Esophagus muscularis mucosa (tissue), 4 donors: ENCODE measurements around the gene PTPRN2. TPM values are rescaled to one million over a fixed set of nuclear protein-coding genes. Genes with fewer than 3 reads are reported as not detected.
"Not testable (repeated sequence)": the region's sequence is repeated elsewhere in the genome, so short reads cannot be mapped to it uniquely, and the experiment has no call there.

Source experiments
- DNase-seq: peaks from one replicate; pipeline ENCODE4 v3.0.0-alpha.2; 2017; ENCODE audit errors: extremely low spot score
- H3K27ac ChIP-seq, 4 donors: fragments of 200-600 bp; sonication (generic); replicated peaks in 1 of 4; 1 replicate in 3 of 4; 2 replicates in 1 of 4; pipeline ENCODE4 v1.5.1; 2016 to 2019; ENCODE audit warnings: mild to moderate bottlenecking in 1 of 4
- H3K27me3 ChIP-seq, 4 donors: fragments of 200-600 bp; sonication (generic); one replicate each; pipeline versions ENCODE4 v1.5.1 to v1.6.0; 2016 to 2019
- H3K36me3 ChIP-seq, 4 donors: fragments of 200-600 bp; sonication (generic); one replicate each; pipeline ENCODE4 v1.5.1; 2016 to 2019
- H3K4me1 ChIP-seq, 4 donors: fragments of 200-600 bp; sonication (generic); one replicate each; pipeline ENCODE4 v1.5.1; 2016 to 2019
- H3K4me3 ChIP-seq, 4 donors: fragments of 200-600 bp; sonication (generic); 1 replicate in 2 of 4; 2 replicates in 2 of 4; pipeline ENCODE4 v1.5.1; 2016 to 2019; ENCODE audit warnings: mild to moderate bottlenecking in 4 of 4, moderate library complexity in 1 of 4
- H3K9me3 ChIP-seq, 4 donors: fragments of 200-600 bp; sonication (generic); 1 replicate in 3 of 4; 2 replicates in 1 of 4; pipeline ENCODE4 v1.5.1; 2016 to 2019
- EP300 ChIP-seq: sonication (generic); formaldehyde crosslinking; IDR thresholded peaks from one replicate; pipeline ENCODE4 v1.6.1; 2017; ENCODE audit warnings: antibody characterized with exemption
- POLR2A ChIP-seq: fragments of 450-650 bp; IDR thresholded peaks from one replicate; pipeline ENCODE4 v1.6.1; 2017; ENCODE audit warnings: antibody characterized with exemption, moderate library complexity, mild to moderate bottlenecking, low read depth
- POLR2AphosphoS5 ChIP-seq, 2 donors: sonication (generic); formaldehyde crosslinking; IDR thresholded peaks; one replicate each; pipeline ENCODE4 v1.6.1; 2017; ENCODE audit warnings: antibody characterized with exemption in 2 of 2
- WGBS: methylation state at CpG from one replicate; pipeline ENCODE4 v1.1.5; 2018; 5-methylcytosine and 5-hydroxymethylcytosine counted together
- intact Hi-C: fragments of 100-400 bp; cut with DNase I; formaldehyde crosslinking; loops from one replicate; pipeline ENCODE4 v1.15.1; 2023
- total RNA-seq, 4 donors: library from RNA; depleted of rRNA; stranded (reverse); fragments of >200 nt; gene quantifications; one replicate each; pipeline versions ENCODE4 v1.1.0 to v1.2.1, GENCODE V29; 2016
- TF ChIP-seq, protein P1 (sequence below), 3 experiments: fragments of 200-600 bp in 2 of 3; fragments of 450-650 bp in 1 of 3; sonication (generic) in 2 of 3; IDR thresholded peaks; one replicate each; pipeline ENCODE4 v1.5.1; 2017 to 2019; ENCODE audit warnings: antibody characterized with exemption in 3 of 3, mild to moderate bottlenecking in 2 of 3, moderate library complexity in 1 of 3

PTPRN2 gene
- total RNA-seq, 4 donors from 2014 or later: 2.1 to 3.1 (median 3.1) TPM

DNA sequence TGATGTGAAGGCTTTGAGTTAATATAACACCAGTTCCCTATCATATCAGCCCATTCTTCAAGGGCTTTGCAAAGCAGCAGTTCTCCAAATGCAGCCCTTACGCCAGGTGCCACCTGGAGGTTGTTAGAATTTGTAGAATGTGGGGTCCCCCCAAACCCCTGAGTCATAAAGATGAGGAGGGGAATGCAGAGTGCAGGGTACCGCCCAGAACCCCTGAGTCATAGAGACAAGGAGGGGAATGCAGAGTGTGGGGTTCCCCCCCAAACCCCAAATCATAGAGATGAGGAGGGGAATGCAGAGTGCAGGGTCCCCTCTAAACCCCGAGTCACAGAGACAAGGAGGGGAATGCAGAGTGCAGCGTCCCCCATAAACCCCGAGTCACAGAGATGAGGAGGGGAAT, 605.8 kb downstream of the PTPRN2 start:
- TF ChIP-seq POLR2AphosphoS5 (IDR thresholded peaks at IDR 0.05) (no peak), POLR2A (no peak), EP300 (no peak)
- TF ChIP-seq, protein P1, sequence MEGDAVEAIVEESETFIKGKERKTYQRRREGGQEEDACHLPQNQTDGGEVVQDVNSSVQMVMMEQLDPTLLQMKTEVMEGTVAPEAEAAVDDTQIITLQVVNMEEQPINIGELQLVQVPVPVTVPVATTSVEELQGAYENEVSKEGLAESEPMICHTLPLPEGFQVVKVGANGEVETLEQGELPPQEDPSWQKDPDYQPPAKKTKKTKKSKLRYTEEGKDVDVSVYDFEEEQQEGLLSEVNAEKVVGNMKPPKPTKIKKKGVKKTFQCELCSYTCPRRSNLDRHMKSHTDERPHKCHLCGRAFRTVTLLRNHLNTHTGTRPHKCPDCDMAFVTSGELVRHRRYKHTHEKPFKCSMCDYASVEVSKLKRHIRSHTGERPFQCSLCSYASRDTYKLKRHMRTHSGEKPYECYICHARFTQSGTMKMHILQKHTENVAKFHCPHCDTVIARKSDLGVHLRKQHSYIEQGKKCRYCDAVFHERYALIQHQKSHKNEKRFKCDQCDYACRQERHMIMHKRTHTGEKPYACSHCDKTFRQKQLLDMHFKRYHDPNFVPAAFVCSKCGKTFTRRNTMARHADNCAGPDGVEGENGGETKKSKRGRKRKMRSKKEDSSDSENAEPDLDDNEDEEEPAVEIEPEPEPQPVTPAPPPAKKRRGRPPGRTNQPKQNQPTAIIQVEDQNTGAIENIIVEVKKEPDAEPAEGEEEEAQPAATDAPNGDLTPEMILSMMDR (IDR thresholded peaks at IDR 0.05): no peak
- no peaks in the 10 kb centered on the region for H3K9me3 ChIP-seq
- no peak overlapping the region for H3K4me3 ChIP-seq
- H3K36me3 ChIP-seq: no peaks in the 10 kb centered on the region
- no peaks in the 10 kb centered on the region for H3K4me1 ChIP-seq
- H3K27me3 ChIP-seq: peaks cover 0 to 31% (median 0%) of the 10 kb centered on the region in 4 donors
- WGBS: 74% methylated on average over 5 of the region's 5 CpGs
- no peak for DNase-seq
- H3K27ac ChIP-seq: no peak overlapping the region
- intact Hi-C loops: no loop called here

DNA sequence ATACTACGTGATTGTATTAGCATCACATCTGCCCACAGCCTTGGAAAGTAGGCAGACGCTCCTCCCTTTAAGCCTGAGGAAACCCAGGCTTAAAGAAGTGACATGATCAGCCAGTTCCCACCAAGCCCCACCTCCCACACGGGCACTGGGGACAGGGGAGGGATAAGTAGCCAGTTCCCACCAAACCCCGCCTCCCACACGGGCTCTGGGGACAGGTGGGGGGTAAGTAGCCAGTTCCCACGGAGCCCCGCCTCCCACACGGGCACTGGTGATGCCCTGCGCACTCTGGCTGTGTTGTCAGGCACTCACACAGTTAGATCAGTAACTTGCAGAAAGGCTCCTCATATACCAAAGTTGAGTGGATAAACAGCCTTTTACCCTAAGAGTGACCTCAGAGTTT, 606.8 kb downstream of the PTPRN2 start:
- no peak for DNase-seq
- 70% methylated on average over 9 of the region's 9 CpGs for WGBS
- H3K4me1 ChIP-seq: no peaks in the 10 kb centered on the region
- H3K27ac ChIP-seq: no peak overlapping the region
- H3K9me3 ChIP-seq: peaks cover 0 to 3% (median 0%) of the 10 kb centered on the region in 4 donors
- intact Hi-C loops: no loop called here
- no peak for TF ChIP-seq POLR2AphosphoS5 (IDR thresholded peaks at IDR 0.05)
- TF ChIP-seq EP300: no peak
- no peak for TF ChIP-seq POLR2A
- TF ChIP-seq, protein P1 (IDR thresholded peaks at IDR 0.05): no peak
- peaks cover 0 to 28% (median 0%) of the 10 kb centered on the region in 4 donors for H3K27me3 ChIP-seq
- no peaks in the 10 kb centered on the region for H3K36me3 ChIP-seq
- no peak overlapping the region for H3K4me3 ChIP-seq

DNA sequence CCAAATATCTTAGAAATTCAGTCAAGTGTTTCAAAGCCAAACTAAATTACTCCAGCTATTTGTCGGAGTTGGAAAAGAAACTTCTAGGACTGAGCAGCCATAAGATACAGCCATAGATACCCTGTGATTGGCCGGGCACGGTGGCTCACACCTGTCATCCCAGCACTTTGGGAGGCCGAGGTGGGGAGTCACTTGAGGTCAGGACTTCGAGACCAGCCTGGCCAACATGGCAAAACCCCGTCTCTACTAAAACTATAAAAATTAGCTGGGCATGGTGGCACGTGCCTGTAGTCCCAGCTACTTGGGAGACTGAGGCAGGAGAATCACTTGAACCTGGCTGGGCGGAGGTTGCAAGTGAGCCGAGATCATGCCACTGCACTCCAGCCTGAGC, 607.3 kb downstream of the PTPRN2 start:
- H3K4me1 ChIP-seq, H3K4me3 ChIP-seq, H3K27ac ChIP-seq, intact Hi-C loops, H3K9me3 ChIP-seq, H3K36me3 ChIP-seq, DNase-seq: not testable (repeated sequence)
- WGBS: 82% methylated on average over 9 of the region's 9 CpGs
- H3K27me3 ChIP-seq: peaks cover 0 to 28% (median 0%) of the 10 kb centered on the region in 4 donors

DNA sequence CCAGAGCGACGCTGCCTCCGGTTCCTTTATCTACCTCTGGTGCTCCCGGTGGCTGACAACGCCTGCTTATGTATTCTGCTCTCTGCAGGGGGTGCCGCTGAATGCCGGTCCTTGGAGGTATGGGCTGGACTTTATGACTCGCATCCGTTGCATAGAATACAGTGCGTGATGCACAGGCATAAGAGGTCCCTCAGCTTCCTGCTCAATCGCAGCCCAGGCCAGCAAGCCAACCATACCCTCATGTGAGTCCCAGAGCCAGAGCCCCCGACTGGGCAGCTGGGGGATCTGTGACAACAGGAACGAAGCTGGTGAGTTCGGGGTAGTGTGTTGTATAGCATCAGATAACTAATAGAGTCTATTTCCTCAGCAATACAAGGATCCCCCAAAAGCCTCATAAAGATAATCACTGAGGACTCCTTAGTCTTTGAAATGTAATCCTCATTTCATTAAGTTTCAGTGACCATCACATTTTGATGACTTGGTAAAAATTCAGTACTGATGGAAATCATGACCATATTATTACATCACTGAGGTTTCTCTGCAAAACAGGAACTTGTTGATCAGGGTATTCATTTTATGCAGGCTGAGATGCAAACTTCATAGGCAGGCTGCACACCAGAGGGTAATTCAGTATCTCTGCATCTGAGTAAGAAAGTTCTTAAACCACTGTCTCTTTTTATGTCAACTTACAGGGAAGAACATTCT, 607.8 kb downstream of the PTPRN2 start:
- intact Hi-C loops: no loop called here
- 87% methylated on average over 13 of the region's 14 CpGs for WGBS
- Histone ChIP-seq H3K36me3 (no peaks in the 10 kb centered on the region), H3K27ac (no peak overlapping the region), H3K4me1 (no peaks in the 10 kb centered on the region), H3K4me3 (no peak overlapping the region), H3K9me3 (peaks cover 0 to 13% (median 7%) of the 10 kb centered on the region in 4 donors), H3K27me3 (peaks cover 0 to 27% (median 0%) of the 10 kb centered on the region in 4 donors)
- no peak for TF ChIP-seq POLR2AphosphoS5 (IDR thresholded peaks at IDR 0.05)
- TF ChIP-seq, protein P1 (IDR thresholded peaks at IDR 0.05): no peak
- TF ChIP-seq POLR2A: no peak
- no peak for TF ChIP-seq EP300
- DNase-seq: no peak

DNA sequence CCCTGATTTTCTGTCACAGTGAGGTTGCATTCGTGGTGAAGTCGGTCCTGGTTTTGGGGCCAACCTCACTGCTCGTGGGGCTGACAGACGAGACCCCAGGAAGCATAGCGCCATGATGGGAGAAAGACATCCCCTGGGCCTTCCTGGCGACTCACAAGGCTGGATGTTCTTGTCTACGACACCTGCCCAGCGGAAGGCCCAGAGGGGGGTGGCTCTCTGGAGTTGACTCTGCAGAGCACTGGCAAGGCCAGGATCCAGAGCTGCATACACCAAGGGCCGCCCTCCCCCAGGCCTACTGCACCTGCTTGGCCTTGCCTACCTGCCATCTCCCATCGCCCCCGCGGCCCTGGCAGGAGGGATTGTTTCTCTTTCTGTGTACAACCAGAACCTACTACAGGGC, 608.9 kb downstream of the PTPRN2 start:
- peaks cover 0 to 21% (median 0%) of the 10 kb centered on the region in 4 donors for H3K27me3 ChIP-seq
- peaks cover 0 to 23% (median 17%) of the 10 kb centered on the region in 4 donors for H3K9me3 ChIP-seq
- H3K4me3 ChIP-seq: no peak overlapping the region
- no peak overlapping the region for H3K27ac ChIP-seq
- TF ChIP-seq, protein P1 (IDR thresholded peaks at IDR 0.05): no peak
- TF ChIP-seq POLR2AphosphoS5 (IDR thresholded peaks at IDR 0.05): no peak
- no peak for TF ChIP-seq POLR2A
- no peak for TF ChIP-seq EP300
- no peaks in the 10 kb centered on the region for H3K4me1 ChIP-seq
- H3K36me3 ChIP-seq: no peaks in the 10 kb centered on the region
- intact Hi-C loops: no loop called here
- WGBS: 92% methylated on average over 11 of the region's 12 CpGs
- no peak for DNase-seq
